Fibroblast of mammary gland (primary cell): ENCODE results near the gene FAM209B.

Experiments
- DNase-seq: peaks from one replicate; pipeline ENCODE4 v3.0.0-alpha.2; 2010; ENCODE audit warnings: low read depth
- H3K4me3 ChIP-seq: 2 replicates; pipeline ENCODE4 v1.5.1; 2011; ENCODE audit warnings: low read depth, mild to moderate bottlenecking, low read length, moderate library complexity; ENCODE audit not compliant: control insufficient read depth
- CTCF ChIP-seq: conservative IDR thresholded peaks from 2 replicates; pipeline ENCODE4 v1.5.1; 2011; ENCODE audit warnings: low read depth, low read length, inconsistent platforms; ENCODE audit not compliant: control insufficient read depth, insufficient read depth

The FAM209B gene

GRCh38 chr20:56506103-56506502 is 26.9 kb upstream of the FAM209B start:
- no peak overlapping the region for H3K4me3 ChIP-seq
- no peak for TF ChIP-seq CTCF
- DNase-seq: no peak

- no peak for DNase-seq
- no peak overlapping the region for H3K4me3 ChIP-seq
- TF ChIP-seq CTCF: no peak
These were observed 21.1 kb upstream of the FAM209B start for GRCh38 chr20:56511926-56512325.

- H3K4me3 ChIP-seq: no peak overlapping the region
- no peak for TF ChIP-seq CTCF
- no peak for DNase-seq
These were observed 19.6 kb upstream of the FAM209B start for GRCh38 chr20:56513161-56514150.

- no peak overlapping the region for H3K4me3 ChIP-seq
- no peak for DNase-seq
- TF ChIP-seq CTCF: no peak
These were observed 16.4 kb upstream of the FAM209B start for GRCh38 chr20:56516631-56517030.

GRCh38 chr20:56517211-56517610 is 15.8 kb upstream of the FAM209B start:
- DNase-seq: no peak
- no peak overlapping the region for H3K4me3 ChIP-seq
- TF ChIP-seq CTCF: no peak

GRCh38 chr20:56517641-56518040 is 15.4 kb upstream of the FAM209B start:
- no peak for TF ChIP-seq CTCF
- H3K4me3 ChIP-seq: no peak overlapping the region
- DNase-seq: no peak

- no peak for TF ChIP-seq CTCF
These were observed 14.9 kb upstream of the FAM209B start for GRCh38 chr20:56518126-56518525.

More at GRCh38 chr20:56518126-56518525, 14.9 kb upstream of the FAM209B start:
- no peak overlapping the region for H3K4me3 ChIP-seq
- DNase-seq: no peak
